A549 (cell line): Measurements from ENCODE around the gene LCN12. TPM values are rescaled to one million over a fixed set of nuclear protein-coding genes. Genes with fewer than 3 reads are reported as not detected.

Experiments
- ATAC-seq, 2 experiments: fragments of 200-7000 bp in 1 of 2; fragments of >200 bp in 1 of 2; cut with Nextera tagmentation in 1 of 2; cut with Tn5 transposase in 1 of 2; 3 replicates each; pipeline versions ENCODE4 v1.8.0 to v1.9.1; 2018 to 2020; ENCODE audit warnings: mild to moderate bottlenecking in 1 of 2, moderate library complexity in 1 of 2
- CTCF ChIA-PET: fragments of 300-600 bp; sonication (Branson Sonifier 250); formaldehyde crosslinking; extraction: SDS; loops from one replicate; lab custom pipeline; 2021; ENCODE audit warnings: antibody characterized with exemption, inconsistent platforms; lab: Yijun Ruan, JAX
- POLR2A ChIA-PET: fragments of 350-600 bp; formaldehyde crosslinking; extraction: SDS; loops from one replicate; lab custom pipeline; 2021; ENCODE audit warnings: antibody characterized with exemption, inconsistent platforms; lab: Yijun Ruan, JAX
- DNase-seq, 2 experiments: peaks; one replicate each; pipeline versions ENCODE4 v3.0.0 to v3.0.0-alpha.2; 2011 to 2016; ENCODE audit warnings: low read depth in 1 of 2, low spot score in 1 of 2
- FAIRE-seq: peaks from 2 replicates; lab custom pipeline; 2011; peaks lifted over from hg19 to GRCh38; lab: Jason Lieb, UNC
- H3K27ac ChIP-seq, 2 experiments: fragments of >200 bp; sonication (Bioruptor Twin); formaldehyde crosslinking; 3 replicates each; pipeline ENCODE4 v1.5.1; 2016 to 2017
- H3K4me1 ChIP-seq: fragments of >200 bp; sonication (Bioruptor Twin); formaldehyde crosslinking; 3 replicates; pipeline ENCODE4 v1.6.1; 2016
- H3K4me2 ChIP-seq: fragments of >200 bp; sonication (Bioruptor Twin); formaldehyde crosslinking; 3 replicates; pipeline ENCODE4 v1.6.1; 2016
- H3K4me3 ChIP-seq: fragments of >200 bp; sonication (Bioruptor Twin); formaldehyde crosslinking; 3 replicates; pipeline ENCODE4 v1.5.1; 2016
- H3K9me3 ChIP-seq: fragments of >200 bp; sonication (Bioruptor Twin); formaldehyde crosslinking; 3 replicates; pipeline ENCODE4 v1.6.1; 2016
- CBX2 ChIP-seq: fragments of 200-600 bp; sonication (generic); IDR thresholded peaks from 2 replicates; pipeline ENCODE4 v1.6.1; 2016; ENCODE audit warnings: low read depth, mild to moderate bottlenecking, borderline replicate concordance
- CEBPB ChIP-seq, 2 experiments: fragments of >200 bp in 1 of 2; sonication (Bioruptor Twin) in 1 of 2; formaldehyde crosslinking in 1 of 2; IDR thresholded peaks; 2 replicates each; pipeline ENCODE4 v1.6.1; 2012 to 2016
- EHMT2 ChIP-seq: fragments of 200-600 bp; sonication (generic); IDR thresholded peaks from 2 replicates; pipeline ENCODE4 v1.6.1; 2016; ENCODE audit warnings: antibody characterized with exemption, low read depth, mild to moderate bottlenecking, moderate library complexity
- ESRRA ChIP-seq: fragments of 150-350 bp; IDR thresholded peaks from 2 replicates; pipeline ENCODE4 v1.6.1; 2014; ENCODE audit warnings: mild to moderate bottlenecking, low read length, borderline replicate concordance
- FOXS1 ChIP-seq: fragments of 250-450 bp; sonication (Bioruptor Pico); IDR thresholded peaks from 2 replicates; pipeline ENCODE4 v1.5.0; 2020; ENCODE audit warnings: mild to moderate bottlenecking, moderate library complexity
- HEYL ChIP-seq: fragments of 250-450 bp; sonication (Bioruptor Pico); IDR thresholded peaks from 2 replicates; pipeline ENCODE4 v1.8.0; 2021; ENCODE audit warnings: mild to moderate bottlenecking, moderate library complexity
- HOXA7 ChIP-seq: fragments of 250-450 bp; sonication (Bioruptor Pico); IDR thresholded peaks from 2 replicates; pipeline ENCODE4 v1.5.0; 2020; ENCODE audit warnings: mild to moderate bottlenecking, moderate library complexity
- HOXB13 ChIP-seq: fragments of 250-450 bp; sonication (Bioruptor Pico); IDR thresholded peaks from 2 replicates; pipeline ENCODE4 v1.5.0; 2020; ENCODE audit warnings: low read depth, mild to moderate bottlenecking, moderate library complexity
- KDM5A ChIP-seq: fragments of 200-600 bp; sonication (generic); IDR thresholded peaks from 2 replicates; pipeline ENCODE4 v1.6.1; 2016; ENCODE audit warnings: antibody characterized with exemption, mild to moderate bottlenecking
- MAFK ChIP-seq: fragments of 450-650 bp; IDR thresholded peaks from 2 replicates; pipeline ENCODE4 v1.6.1; 2014; ENCODE audit not compliant: partially characterized antibody
- MYC ChIP-seq: IDR thresholded peaks from 2 replicates; pipeline ENCODE4 v1.6.1; 2012; ENCODE audit warnings: mild to moderate bottlenecking, inconsistent platforms, low read length, improper control_type of control experiment, borderline replicate concordance
- POLR2AphosphoS2 ChIP-seq: conservative IDR thresholded peaks from 2 replicates; pipeline ENCODE4 v1.6.1; 2012; ENCODE audit warnings: low read length, improper control_type of control experiment, inconsistent platforms
- RAD21 ChIP-seq, 2 experiments: fragments of >200 bp in 1 of 2; sonication (Bioruptor Twin) in 1 of 2; formaldehyde crosslinking in 1 of 2; IDR thresholded peaks in 1 of 2; conservative IDR thresholded peaks in 1 of 2; 2 replicates in 1 of 2; 3 replicates in 1 of 2; pipeline ENCODE4 v1.6.1; 2012 to 2018; ENCODE audit warnings: inconsistent platforms in 1 of 2
- RFX5 ChIP-seq: fragments of 450-650 bp; IDR thresholded peaks from 2 replicates; pipeline ENCODE4 v1.7.1; 2014; ENCODE audit warnings: antibody characterized with exemption, mild to moderate bottlenecking, moderate library complexity
- RNF2 ChIP-seq: fragments of 200-600 bp; sonication (generic); IDR thresholded peaks from 2 replicates; pipeline ENCODE4 v1.6.1; 2016; ENCODE audit warnings: low read depth, mild to moderate bottlenecking, antibody characterized with exemption, moderate library complexity, borderline replicate concordance
- TFCP2L1 ChIP-seq: fragments of 250-450 bp; sonication (Bioruptor Pico); IDR thresholded peaks from 2 replicates; pipeline ENCODE4 v1.5.0; 2021; ENCODE audit warnings: mild to moderate bottlenecking
- TP53 ChIP-seq: fragments of 250-450 bp; sonication (Bioruptor Pico); IDR thresholded peaks from 2 replicates; pipeline ENCODE4 v1.5.0; 2021; ENCODE audit warnings: mild to moderate bottlenecking, moderate library complexity
- ZC3H11A ChIP-seq: fragments of 450-650 bp; IDR thresholded peaks from 2 replicates; pipeline ENCODE4 v1.6.1; 2014; ENCODE audit warnings: antibody characterized with exemption, mild to moderate bottlenecking
- ZSCAN20 ChIP-seq: fragments of 250-450 bp; sonication (Bioruptor Pico); IDR thresholded peaks from 2 replicates; pipeline ENCODE4 v1.8.0; 2022; ENCODE audit warnings: mild to moderate bottlenecking, moderate library complexity
- WGBS: methylation state at CpG from one replicate; pipeline ENCODE4 v1.1.6; 2017; ENCODE audit errors: missing lambda C conversion rate; 5-methylcytosine and 5-hydroxymethylcytosine counted together
- polyA plus RNA-seq, 4 experiments: library from polyadenylated mRNA; depleted of rRNA in 3 of 4; stranded (reverse); fragments of >200 nt; fragmentation: RNase III in 1 of 4; extraction: RNeasy Plus Mini Kit Qiagen cat#74134 plus additional on column Dnase treatment in 1 of 4; gene quantifications; 2 replicates in 3 of 4; 3 replicates in 1 of 4; pipeline ENCODE4 v1.2.3, GENCODE V29; 2011 to 2017
- TF ChIP-seq, protein P1 (sequence below): fragments of >200 bp; sonication (Bioruptor Twin); formaldehyde crosslinking; IDR thresholded peaks from 3 replicates; pipeline ENCODE4 v1.6.1; 2016
- TF ChIP-seq, protein P2 (sequence below): fragments of >200 bp; sonication (Bioruptor Twin); formaldehyde crosslinking; IDR thresholded peaks from 2 replicates; pipeline ENCODE4 v1.6.1; 2016
- TF ChIP-seq, protein P3 (sequence below): fragments of 450-650 bp; IDR thresholded peaks from 2 replicates; pipeline ENCODE4 v1.6.1; 2014; ENCODE audit warnings: antibody characterized with exemption

Gene LCN12
- polyA plus RNA-seq, 2 of the 4 experiments (the other 2 are of a cell fraction): 0.74 to 3.0 TPM

DNA sequence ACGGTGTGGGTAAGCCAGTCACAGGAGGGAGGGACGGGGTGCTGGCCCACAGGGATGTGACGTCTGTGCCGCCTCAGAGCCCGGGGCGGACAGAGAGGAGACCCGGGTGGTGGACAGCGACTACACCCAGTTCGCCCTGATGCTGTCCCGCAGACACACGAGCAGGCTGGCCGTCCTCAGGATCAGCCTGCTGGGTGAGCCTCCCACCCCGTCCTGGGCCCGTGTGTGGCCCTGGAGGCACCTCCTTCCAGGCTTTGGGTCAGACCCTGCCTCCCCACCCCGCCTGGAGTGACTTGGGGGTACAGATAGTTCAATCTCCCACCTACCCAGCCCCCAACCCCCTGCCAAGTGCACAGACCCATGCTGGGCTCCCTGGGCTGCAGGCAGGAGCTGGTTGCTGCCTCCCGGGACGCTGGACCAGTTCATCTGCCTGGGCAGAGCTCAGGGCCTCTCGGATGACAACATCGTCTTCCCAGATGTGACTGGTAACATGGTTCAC, 1.7 kb downstream of the LCN12 start:
- FAIRE-seq (no peak), DNase-seq (no peak), ATAC-seq (no peak)
- Histone ChIP-seq H3K4me1 (peaks cover 12% of the 10 kb centered on the region), H3K27ac (no peak overlapping the region), H3K9me3 (no peaks in the 10 kb centered on the region), H3K4me2 (no peak overlapping the region), H3K4me3 (no peak overlapping the region)
- 82% methylated on average over 11 of the region's 19 CpGs for WGBS
- POLR2A ChIA-PET: interaction anchor here (0.6 kb wide), 1 partner anchor 38 kb away, joined by 3 read pairs; no protein-coding TSS in a partner anchor
- CTCF ChIA-PET: interaction anchor here (1.1 to 11.3 kb wide), 2 partner anchors 78 to 93 kb away, joined by 3 to 282 read pairs; partner anchors contain the start of genes ABCA2, FUT7 and NPDC1
- no peak for TF ChIP-seq MYC
- no peak for TF ChIP-seq HOXA7 (CRISPR knock-in tag)
- no peak for TF ChIP-seq ZC3H11A
- TF ChIP-seq EHMT2: no peak

DNA sequence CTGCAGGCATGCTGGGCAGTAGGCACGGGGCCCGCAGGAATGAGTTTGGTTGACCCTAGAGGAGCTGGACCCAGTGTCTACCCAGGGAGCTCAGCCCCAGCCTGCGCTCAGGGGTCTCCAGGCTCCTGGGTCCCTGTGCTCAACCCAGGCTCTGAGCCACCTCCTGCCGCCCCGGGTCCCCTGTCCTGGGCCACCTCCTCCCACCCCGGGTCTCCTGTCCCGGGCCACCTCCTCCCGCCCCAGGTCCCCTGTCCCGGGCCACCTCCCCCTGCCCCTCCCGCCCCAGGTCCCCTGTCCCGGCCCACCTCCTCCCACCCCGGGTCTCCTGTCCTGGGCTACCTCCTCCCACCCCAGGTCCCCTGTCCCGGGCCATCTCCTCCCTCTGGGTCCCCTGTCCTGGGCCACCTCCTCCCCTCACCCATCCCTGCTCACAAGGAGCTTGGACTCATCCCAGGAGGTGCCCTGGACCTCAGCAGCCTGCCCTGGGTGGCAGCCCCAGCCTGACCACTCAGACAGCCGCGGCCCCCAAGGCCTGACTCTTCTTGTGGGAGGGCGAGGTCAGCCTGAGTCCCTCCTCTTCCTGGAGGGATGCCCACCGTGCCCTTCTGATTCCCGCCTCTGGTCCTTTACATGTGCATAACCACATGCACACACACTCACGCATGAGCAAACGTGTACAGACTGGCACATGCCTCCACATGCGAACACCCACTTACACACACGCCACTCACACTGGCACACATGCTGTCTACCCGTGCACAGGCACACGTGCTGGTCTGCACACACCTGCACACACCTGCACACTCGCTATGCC, 2.4 kb downstream of the LCN12 start:
- 85% methylated on average over 15 of the region's 25 CpGs for WGBS
- ChIA-PET POLR2A (interaction anchor here (0.6 kb wide), 1 partner anchor 37 kb away, joined by 3 read pairs; no protein-coding TSS in a partner anchor), CTCF (interaction anchor here (1.1 to 11.3 kb wide), 2 partner anchors 77 to 92 kb away, joined by 3 to 282 read pairs; partner anchors contain the start of genes ABCA2, FUT7 and NPDC1)
- TF ChIP-seq HOXB13 (CRISPR knock-in tag) (no peak), ESRRA (no peak), RAD21 (conservative IDR thresholded peaks at IDR 0.05 in 1 of 2, IDR thresholded peaks at IDR 0.05 in 1 of 2) (no peak), CBX2 (no peak), TP53 (CRISPR knock-in tag) (no peak), ZSCAN20 (CRISPR knock-in tag) (no peak), RNF2 (no peak), CEBPB (IDR thresholded peaks at IDR 0.05) (no peak), RFX5 (no peak), FOXS1 (CRISPR knock-in tag) (no peak), TFCP2L1 (no peak), MAFK (no peak), HEYL (CRISPR knock-in tag) (no peak), POLR2AphosphoS2 (no peak), KDM5A (no peak)
- TF ChIP-seq, protein P1, sequence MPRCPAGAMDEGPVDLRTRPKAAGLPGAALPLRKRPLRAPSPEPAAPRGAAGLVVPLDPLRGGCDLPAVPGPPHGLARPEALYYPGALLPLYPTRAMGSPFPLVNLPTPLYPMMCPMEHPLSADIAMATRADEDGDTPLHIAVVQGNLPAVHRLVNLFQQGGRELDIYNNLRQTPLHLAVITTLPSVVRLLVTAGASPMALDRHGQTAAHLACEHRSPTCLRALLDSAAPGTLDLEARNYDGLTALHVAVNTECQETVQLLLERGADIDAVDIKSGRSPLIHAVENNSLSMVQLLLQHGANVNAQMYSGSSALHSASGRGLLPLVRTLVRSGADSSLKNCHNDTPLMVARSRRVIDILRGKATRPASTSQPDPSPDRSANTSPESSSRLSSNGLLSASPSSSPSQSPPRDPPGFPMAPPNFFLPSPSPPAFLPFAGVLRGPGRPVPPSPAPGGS: no peak
- TF ChIP-seq, protein P2, sequence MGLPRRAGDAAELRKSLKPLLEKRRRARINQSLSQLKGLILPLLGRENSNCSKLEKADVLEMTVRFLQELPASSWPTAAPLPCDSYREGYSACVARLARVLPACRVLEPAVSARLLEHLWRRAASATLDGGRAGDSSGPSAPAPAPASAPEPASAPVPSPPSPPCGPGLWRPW: no peak
- TF ChIP-seq, protein P3, sequence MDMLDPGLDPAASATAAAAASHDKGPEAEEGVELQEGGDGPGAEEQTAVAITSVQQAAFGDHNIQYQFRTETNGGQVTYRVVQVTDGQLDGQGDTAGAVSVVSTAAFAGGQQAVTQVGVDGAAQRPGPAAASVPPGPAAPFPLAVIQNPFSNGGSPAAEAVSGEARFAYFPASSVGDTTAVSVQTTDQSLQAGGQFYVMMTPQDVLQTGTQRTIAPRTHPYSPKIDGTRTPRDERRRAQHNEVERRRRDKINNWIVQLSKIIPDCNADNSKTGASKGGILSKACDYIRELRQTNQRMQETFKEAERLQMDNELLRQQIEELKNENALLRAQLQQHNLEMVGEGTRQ: no peak
- Histone ChIP-seq H3K4me2 (no peak overlapping the region), H3K9me3 (no peaks in the 10 kb centered on the region), H3K4me1 (peaks cover 7% of the 10 kb centered on the region), H3K4me3 (no peak overlapping the region), H3K27ac (no peak overlapping the region)
- FAIRE-seq (no peak), ATAC-seq (no peak), DNase-seq (no peak)
